ENCODE measurements around the gene SLC18B1.
A peak's percentile ranks its signal among the peaks of the same experiment; 100 is the strongest.

SLC18B1 gene

DNA sequence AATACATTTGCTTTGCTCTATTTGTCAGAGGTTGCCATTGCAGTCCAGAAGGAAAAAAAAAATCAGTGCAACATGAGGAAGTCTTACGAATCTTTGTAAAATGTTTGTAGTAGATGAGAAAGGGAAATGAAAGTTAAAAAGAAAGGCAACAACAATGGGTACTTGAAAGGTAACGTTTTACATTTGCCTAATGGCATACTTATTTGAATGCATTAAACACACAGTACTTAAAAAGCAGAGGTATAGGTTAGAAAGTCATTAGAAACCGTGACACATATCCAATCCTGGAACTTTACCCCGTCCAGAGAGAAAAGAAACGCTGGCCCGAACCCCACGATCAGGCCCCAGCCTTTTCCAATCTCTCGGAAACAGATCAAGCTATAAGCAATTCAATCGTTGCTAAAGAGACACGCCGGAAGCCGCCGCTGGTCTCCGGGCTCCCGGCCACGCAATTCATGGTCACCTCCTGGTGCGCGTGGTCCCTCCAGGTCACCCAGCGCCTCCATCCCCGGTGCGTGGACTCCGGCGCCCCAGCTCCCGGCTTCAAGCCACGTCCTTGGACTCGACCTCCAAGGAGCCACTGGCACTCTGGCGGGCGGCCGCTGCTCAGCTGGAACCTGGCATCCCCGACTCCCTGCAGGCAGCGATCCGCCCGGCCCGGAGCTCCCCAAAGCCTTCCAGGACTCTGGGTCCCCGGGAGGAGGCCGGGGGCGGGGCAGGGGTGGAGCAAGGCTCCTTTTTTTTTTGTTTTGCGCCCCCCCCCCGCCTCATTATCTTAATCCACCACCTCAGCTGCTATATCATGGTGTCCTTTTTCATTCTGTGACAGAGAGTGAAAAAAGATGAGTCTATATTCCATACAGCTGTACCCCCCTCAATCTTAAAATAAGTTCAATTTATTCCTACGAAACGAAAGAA, at the start of gene SLC18B1:
SLC18B1 (minus strand) TSS at position 687 of the 918 bp plus-strand sequence; CDS start at position 506, 181 bp downstream.
- H3K4me3 ChIP-seq (ENCODE audit: low read length) = peak within 1 kb of the TSS; percentile 67

GRCh38 chr6:132843316-132844035, 45.0 kb upstream of the SLC18B1 start:
- Histone ChIP-seq H3K36me3 (ENCODE audit: insufficient read depth, low read length) (no peaks in the 10 kb centered on the region), H3K4me3 (ENCODE audit: low read length) (no peak overlapping the region), H2AFZ (ENCODE audit: low read depth, low read length) (no peak overlapping the region), H3K9me3 (ENCODE audit: low read length) (no peaks in the 10 kb centered on the region), H3K27me3 (ENCODE audit: insufficient read depth, low read length) (no peaks in the 10 kb centered on the region), H3K4me1 (ENCODE audit: insufficient read depth, low read length) (no peaks in the 10 kb centered on the region)

More for the DNA sequence above, at the start of gene SLC18B1:
- no peaks in the 10 kb centered on the region for H3K9me3 ChIP-seq (ENCODE audit: low read length)
- H3K4me1 ChIP-seq (ENCODE audit: insufficient read depth, low read length) = peaks cover 4% of the 10 kb centered on the region
- peak within 1 kb of the TSS; percentile 100 for H2AFZ ChIP-seq (ENCODE audit: low read depth, low read length)
- H3K27me3 ChIP-seq (ENCODE audit: insufficient read depth, low read length) = no peaks in the 10 kb centered on the region
- no peaks in the 10 kb centered on the region for H3K36me3 ChIP-seq (ENCODE audit: insufficient read depth, low read length)

DNA sequence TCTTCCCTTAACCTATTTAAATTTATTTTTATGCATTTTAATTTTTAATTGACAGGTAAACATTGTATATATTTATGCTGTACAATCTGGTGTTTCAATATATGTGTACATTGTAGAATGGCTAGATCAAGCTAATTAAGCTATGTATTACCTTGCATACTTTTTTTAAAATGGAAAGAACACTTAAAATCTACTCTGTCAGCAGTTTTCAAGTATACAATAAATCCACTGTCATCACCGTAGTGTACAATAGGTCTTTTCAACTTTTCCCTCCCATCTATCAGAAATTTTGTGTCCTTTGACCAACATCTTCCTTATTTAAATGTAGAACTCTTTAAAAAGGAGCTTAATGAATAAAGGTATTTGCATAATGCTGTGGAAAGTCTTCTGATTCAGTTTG, 43.5 kb upstream of the SLC18B1 start:
- Histone ChIP-seq H3K9me3 (ENCODE audit: low read length) (no peaks in the 10 kb centered on the region), H3K36me3 (ENCODE audit: insufficient read depth, low read length) (no peaks in the 10 kb centered on the region), H2AFZ (ENCODE audit: low read depth, low read length) (no peak overlapping the region), H3K27me3 (ENCODE audit: insufficient read depth, low read length) (no peaks in the 10 kb centered on the region), H3K4me1 (ENCODE audit: insufficient read depth, low read length) (no peaks in the 10 kb centered on the region), H3K4me3 (ENCODE audit: low read length) (no peak overlapping the region)

DNA sequence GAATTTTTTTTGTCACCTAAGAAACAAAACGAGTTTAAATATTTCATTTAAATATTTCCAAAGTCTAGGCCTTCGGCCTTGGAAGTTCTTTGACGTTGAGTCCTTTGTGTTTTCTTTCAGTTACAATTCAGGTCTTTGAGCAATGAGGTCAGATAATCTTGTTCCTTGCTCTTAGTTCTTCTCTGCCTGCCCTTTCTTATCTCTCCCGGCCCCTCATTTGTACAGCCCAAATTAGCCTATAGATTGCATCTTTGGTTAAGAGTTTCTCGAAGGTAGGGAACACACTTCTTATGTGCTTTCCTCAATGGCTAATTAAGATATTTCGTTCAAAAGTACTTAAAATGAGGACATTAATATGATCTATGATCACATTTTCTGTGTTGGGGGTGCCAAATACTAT, 34.5 kb upstream of the SLC18B1 start:
- H3K27me3 ChIP-seq (ENCODE audit: insufficient read depth, low read length) = no peaks in the 10 kb centered on the region
- H2AFZ ChIP-seq (ENCODE audit: low read depth, low read length) = no peak overlapping the region
- H3K9me3 ChIP-seq (ENCODE audit: low read length) = no peaks in the 10 kb centered on the region
- no peak overlapping the region for H3K4me3 ChIP-seq (ENCODE audit: low read length)
- H3K36me3 ChIP-seq (ENCODE audit: insufficient read depth, low read length) = no peaks in the 10 kb centered on the region
- H3K4me1 ChIP-seq (ENCODE audit: insufficient read depth, low read length) = no peaks in the 10 kb centered on the region

DNA sequence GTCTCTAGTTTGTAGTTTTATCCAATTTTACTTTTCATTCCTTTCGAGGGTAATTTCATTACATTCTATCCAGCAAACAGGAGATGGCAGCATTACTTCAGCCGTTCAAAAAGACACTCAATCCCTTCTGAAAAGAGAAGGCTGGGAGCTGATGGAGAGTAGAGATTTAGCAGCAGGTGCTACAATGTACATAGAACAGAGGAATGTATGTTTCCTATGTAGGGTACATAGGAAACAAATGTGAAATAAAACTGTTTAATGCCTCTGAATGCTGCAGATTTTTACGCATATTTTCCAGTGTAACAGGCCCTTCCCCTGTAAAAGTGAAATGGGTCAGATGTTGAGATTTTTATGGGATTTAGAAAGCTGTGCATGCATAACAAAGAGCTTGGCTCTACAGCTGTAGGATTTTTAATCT, 31.9 kb upstream of the SLC18B1 start:
- no peaks in the 10 kb centered on the region for H3K36me3 ChIP-seq (ENCODE audit: insufficient read depth, low read length)
- H2AFZ ChIP-seq (ENCODE audit: low read depth, low read length) = no peak overlapping the region
- H3K27me3 ChIP-seq (ENCODE audit: insufficient read depth, low read length) = no peaks in the 10 kb centered on the region
- no peaks in the 10 kb centered on the region for H3K9me3 ChIP-seq (ENCODE audit: low read length)
- no peak overlapping the region for H3K4me3 ChIP-seq (ENCODE audit: low read length)
- H3K4me1 ChIP-seq (ENCODE audit: insufficient read depth, low read length) = no peaks in the 10 kb centered on the region

- H3K27me3 ChIP-seq (ENCODE audit: insufficient read depth, low read length) = no peaks in the 10 kb centered on the region
- peaks cover 41% of the 10 kb centered on the region for H3K36me3 ChIP-seq (ENCODE audit: insufficient read depth, low read length)
- peaks cover 9% of the 10 kb centered on the region for H3K4me1 ChIP-seq (ENCODE audit: insufficient read depth, low read length)
- no peak overlapping the region for H2AFZ ChIP-seq (ENCODE audit: low read depth, low read length)
- H3K4me3 ChIP-seq (ENCODE audit: low read length) = no peak overlapping the region
- no peaks in the 10 kb centered on the region for H3K9me3 ChIP-seq (ENCODE audit: low read length)
Observed at GRCh38 chr6:132820629-132821381, 22.4 kb upstream of the SLC18B1 start.

DNA sequence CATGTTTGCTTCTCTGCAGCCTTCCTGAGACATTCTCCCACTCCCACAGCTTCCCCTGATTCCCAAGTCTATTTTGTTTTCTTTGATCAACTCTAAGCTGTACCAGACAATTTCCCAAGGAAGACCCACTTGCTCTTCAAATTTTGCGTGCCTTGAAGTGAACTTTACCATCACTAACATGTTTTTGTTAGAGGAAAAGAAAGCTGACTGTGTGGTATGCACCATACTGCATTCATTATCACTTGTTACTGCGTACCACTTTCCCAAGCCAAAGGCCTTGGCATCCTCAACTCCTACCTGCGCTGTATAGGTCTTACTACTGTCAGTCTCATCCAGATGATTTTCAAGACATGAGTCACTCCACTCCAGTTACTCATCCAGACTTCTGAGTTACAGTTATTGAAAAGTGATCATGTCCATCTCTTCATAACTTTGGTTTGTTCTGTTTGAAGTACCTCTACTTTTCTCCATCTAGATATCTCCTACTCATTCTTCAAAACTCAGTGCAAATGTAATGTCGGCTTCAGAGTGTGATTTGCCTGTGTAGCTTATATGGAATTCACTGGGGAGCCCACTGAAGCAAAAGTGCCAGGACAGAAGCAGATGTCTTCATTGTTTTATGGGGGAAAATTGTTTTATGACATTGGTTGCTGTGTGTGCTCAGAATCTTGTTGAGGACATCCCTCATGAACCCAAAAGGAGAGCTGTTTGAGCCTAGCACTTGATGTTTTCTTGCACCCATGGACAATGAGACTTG, 21.1 kb upstream of the SLC18B1 start:
- no peak overlapping the region for H3K4me3 ChIP-seq (ENCODE audit: low read length)
- no peaks in the 10 kb centered on the region for H3K27me3 ChIP-seq (ENCODE audit: insufficient read depth, low read length)
- H3K9me3 ChIP-seq (ENCODE audit: low read length) = no peaks in the 10 kb centered on the region
- peaks cover 17% of the 10 kb centered on the region for H3K4me1 ChIP-seq (ENCODE audit: insufficient read depth, low read length)
- H2AFZ ChIP-seq (ENCODE audit: low read depth, low read length) = no peak overlapping the region
- H3K36me3 ChIP-seq (ENCODE audit: insufficient read depth, low read length) = peaks cover 45% of the 10 kb centered on the region

DNA sequence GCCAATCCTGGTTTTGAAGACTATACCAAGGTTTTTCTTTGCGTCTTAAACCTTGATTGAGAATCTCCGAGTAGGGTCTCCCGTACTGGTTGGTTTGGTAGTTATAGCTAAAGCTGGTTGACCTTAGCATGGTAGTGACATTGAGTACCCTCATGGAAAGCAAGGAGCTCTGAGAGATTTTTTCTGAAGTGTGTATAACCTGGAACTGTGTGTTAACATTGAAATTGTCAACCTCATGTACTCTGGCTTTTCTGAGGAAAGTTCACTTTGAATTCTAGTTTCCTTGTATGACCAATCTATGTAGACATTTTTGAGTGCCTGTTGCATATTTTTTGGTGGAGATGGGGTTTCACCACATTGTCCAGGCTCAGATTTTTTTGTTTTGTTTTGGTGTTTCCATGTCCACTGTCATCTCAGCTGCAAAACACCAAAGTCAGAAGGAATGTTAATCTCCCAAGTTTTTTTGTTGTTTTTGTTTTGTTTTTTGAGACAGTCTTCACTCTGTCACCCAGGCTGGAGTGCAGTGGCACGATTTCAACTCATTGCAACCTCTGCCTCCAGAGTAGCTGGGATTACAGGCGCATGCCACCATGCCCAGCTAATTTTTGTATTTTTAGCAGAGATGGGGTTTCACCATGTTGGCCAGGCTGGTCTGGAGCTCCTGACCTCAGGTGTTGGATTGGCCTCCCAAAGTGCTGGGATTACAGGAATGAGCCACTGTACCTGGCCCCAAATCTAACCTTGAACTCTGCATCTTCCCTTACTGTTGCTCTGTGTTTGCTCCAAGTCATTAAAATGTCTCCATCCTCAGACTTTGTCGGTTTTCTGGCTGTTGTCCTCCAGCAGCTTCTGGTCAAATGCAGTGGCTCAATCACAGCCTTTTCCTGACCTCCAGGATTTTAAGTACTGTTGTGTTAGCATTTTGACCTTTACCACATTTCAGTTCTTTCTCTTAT, 20.2 kb upstream of the SLC18B1 start:
- peaks cover 45% of the 10 kb centered on the region for H3K36me3 ChIP-seq (ENCODE audit: insufficient read depth, low read length)
- no peaks in the 10 kb centered on the region for H3K27me3 ChIP-seq (ENCODE audit: insufficient read depth, low read length)
- no peak overlapping the region for H3K4me3 ChIP-seq (ENCODE audit: low read length)
- H3K9me3 ChIP-seq (ENCODE audit: low read length) = no peaks in the 10 kb centered on the region
- H3K4me1 ChIP-seq (ENCODE audit: insufficient read depth, low read length) = peaks cover 17% of the 10 kb centered on the region
- H2AFZ ChIP-seq (ENCODE audit: low read depth, low read length) = no peak overlapping the region

DNA sequence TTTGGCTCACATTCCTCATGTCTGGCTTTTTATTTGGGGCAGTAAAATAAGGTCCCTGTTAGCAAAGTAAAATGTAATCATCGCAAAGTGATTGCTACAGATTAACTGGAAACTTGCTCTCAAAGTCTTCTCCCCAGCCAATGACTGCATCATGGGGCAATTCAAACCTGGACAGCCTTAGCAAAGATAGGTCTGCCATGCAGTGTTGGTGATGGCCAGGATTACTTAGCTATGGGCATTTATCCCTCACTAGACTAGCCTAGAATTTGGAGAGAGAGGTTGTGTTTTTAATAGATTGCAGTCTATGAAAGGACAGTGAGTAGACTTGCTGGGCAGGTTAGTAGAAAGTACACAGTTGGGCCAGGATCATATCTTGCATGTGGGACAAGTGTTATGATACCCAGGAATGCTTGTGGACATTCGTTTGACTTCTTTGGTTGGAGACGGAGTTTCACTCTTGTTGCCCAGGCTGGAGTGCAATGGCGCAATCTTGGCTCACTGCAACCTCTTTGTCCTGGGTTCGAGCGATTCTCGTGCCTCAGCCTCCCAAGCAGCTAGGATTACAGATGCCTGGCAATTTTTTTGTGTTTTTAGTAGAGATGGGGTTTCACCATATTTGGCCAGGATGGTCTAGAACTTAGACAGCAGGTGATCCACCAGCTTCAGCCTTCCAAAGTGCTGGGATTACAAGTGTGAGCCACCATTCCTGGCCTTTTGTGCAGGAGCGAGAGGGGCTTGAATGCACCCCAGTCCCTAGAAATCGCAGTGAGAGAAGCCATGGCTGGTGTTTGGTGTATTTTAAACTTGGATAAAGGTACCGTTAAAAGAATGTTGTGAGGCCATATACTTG, 19.3 kb upstream of the SLC18B1 start:
- H3K4me1 ChIP-seq (ENCODE audit: insufficient read depth, low read length) = peaks cover 17% of the 10 kb centered on the region
- no peaks in the 10 kb centered on the region for H3K9me3 ChIP-seq (ENCODE audit: low read length)
- no peaks in the 10 kb centered on the region for H3K27me3 ChIP-seq (ENCODE audit: insufficient read depth, low read length)
- no peak overlapping the region for H2AFZ ChIP-seq (ENCODE audit: low read depth, low read length)
- peaks cover 45% of the 10 kb centered on the region for H3K36me3 ChIP-seq (ENCODE audit: insufficient read depth, low read length)
- no peak overlapping the region for H3K4me3 ChIP-seq (ENCODE audit: low read length)

- no peaks in the 10 kb centered on the region for H3K9me3 ChIP-seq (ENCODE audit: low read length)
- H2AFZ ChIP-seq (ENCODE audit: low read depth, low read length) = no peak overlapping the region
- H3K4me1 ChIP-seq (ENCODE audit: insufficient read depth, low read length) = peaks cover 20% of the 10 kb centered on the region
- no peak overlapping the region for H3K4me3 ChIP-seq (ENCODE audit: low read length)
- H3K27me3 ChIP-seq (ENCODE audit: insufficient read depth, low read length) = no peaks in the 10 kb centered on the region
- H3K36me3 ChIP-seq (ENCODE audit: insufficient read depth, low read length) = peaks cover 45% of the 10 kb centered on the region
Observed at GRCh38 chr6:132816660-132817059, 18.2 kb upstream of the SLC18B1 start.
